H9 (cell line): Measurements from ENCODE around the gene CAPSL. TPM values are rescaled to one million over a fixed set of nuclear protein-coding genes. Genes with fewer than 3 reads are reported as not detected.

Source experiments
- DNase-seq: peaks from one replicate; pipeline ENCODE4 v3.0.0-alpha.2; 2017
- H2AFZ ChIP-seq: one replicate; pipeline ENCODE4 v1.6.1; 2013; ENCODE audit warnings: mild to moderate bottlenecking, low read length, control low read depth, moderate library complexity
- H2AK5ac ChIP-seq: 2 replicates; pipeline ENCODE4 v1.6.1; 2013; ENCODE audit warnings: low read length, control low read depth, mixed read lengths; ENCODE audit not compliant: insufficient read length
- H2BK120ac ChIP-seq: one replicate; pipeline ENCODE4 v1.6.1; 2013; ENCODE audit warnings: low read depth, mild to moderate bottlenecking, low read length, control low read depth, inconsistent platforms; ENCODE audit not compliant: poor library complexity, severe bottlenecking
- H2BK12ac ChIP-seq: 2 replicates; pipeline ENCODE4 v1.6.1; 2013; ENCODE audit warnings: low read length, control low read depth, mixed read lengths, low read depth; ENCODE audit not compliant: insufficient read length
- H2BK15ac ChIP-seq: 2 replicates; pipeline ENCODE4 v1.6.1; 2013; ENCODE audit warnings: low read depth, low read length, control low read depth
- H2BK20ac ChIP-seq: one replicate; pipeline ENCODE4 v1.6.1; 2013; ENCODE audit warnings: low read depth, mild to moderate bottlenecking, low read length, control low read depth, inconsistent platforms; ENCODE audit not compliant: poor library complexity, severe bottlenecking
- H2BK5ac ChIP-seq: 2 replicates; pipeline ENCODE4 v1.6.1; 2013; ENCODE audit warnings: low read length, control low read depth, mixed read lengths; ENCODE audit not compliant: insufficient read length
- H3K14ac ChIP-seq: 2 replicates; pipeline ENCODE4 v1.6.1; 2013; ENCODE audit warnings: low read length, control low read depth; ENCODE audit not compliant: insufficient read depth
- H3K18ac ChIP-seq: 2 replicates; pipeline ENCODE4 v1.6.1; 2013; ENCODE audit warnings: low read depth, mild to moderate bottlenecking, mixed read lengths, low read length, control low read depth; ENCODE audit not compliant: insufficient read length
- H3K23ac ChIP-seq: 2 replicates; pipeline ENCODE4 v1.6.1; 2013; ENCODE audit warnings: low read length, control low read depth, mixed read lengths, low read depth; ENCODE audit not compliant: insufficient read length
- H3K23me2 ChIP-seq: 2 replicates; pipeline ENCODE4 v1.6.1; 2013; ENCODE audit warnings: low read depth, mild to moderate bottlenecking, mixed read lengths, low read length, control low read depth; ENCODE audit not compliant: insufficient read length, poor library complexity, severe bottlenecking
- H3K27ac ChIP-seq: 2 replicates; pipeline ENCODE4 v1.5.1; 2013; ENCODE audit warnings: low read length, control low read depth, mixed read lengths, low read depth; ENCODE audit not compliant: insufficient read length
- H3K27me3 ChIP-seq: 2 replicates; pipeline ENCODE4 v1.6.1; 2013; ENCODE audit warnings: low read length, control low read depth, inconsistent platforms; ENCODE audit not compliant: insufficient read depth
- H3K4ac ChIP-seq: 2 replicates; pipeline ENCODE4 v1.6.1; 2013; ENCODE audit warnings: low read depth, mild to moderate bottlenecking, control low read depth, inconsistent platforms, low read length, moderate library complexity
- H3K4me1 ChIP-seq: 2 replicates; pipeline ENCODE4 v1.6.1; 2013; ENCODE audit warnings: low read length, control low read depth, inconsistent platforms; ENCODE audit not compliant: insufficient read depth
- H3K4me2 ChIP-seq: 2 replicates; pipeline ENCODE4 v1.6.1; 2013; ENCODE audit warnings: low read length, control low read depth, mixed read lengths; ENCODE audit not compliant: insufficient read length, insufficient read depth
- H3K56ac ChIP-seq: 2 replicates; pipeline ENCODE4 v1.6.1; 2013; ENCODE audit warnings: low read depth, mild to moderate bottlenecking, mixed read lengths, low read length, control low read depth; ENCODE audit not compliant: insufficient read length
- H3K79me1 ChIP-seq: 2 replicates; pipeline ENCODE4 v1.6.1; 2013; ENCODE audit warnings: low read depth, mild to moderate bottlenecking, moderate library complexity, low read length, control low read depth, inconsistent platforms; ENCODE audit not compliant: insufficient read depth, poor library complexity, severe bottlenecking
- H3K79me2 ChIP-seq: 2 replicates; pipeline ENCODE4 v1.6.1; 2013; ENCODE audit warnings: low read length, control low read depth, inconsistent platforms; ENCODE audit not compliant: insufficient read depth
- H3K9ac ChIP-seq: 2 replicates; pipeline ENCODE4 v1.6.1; 2013; ENCODE audit warnings: low read length, control low read depth, mixed read lengths; ENCODE audit not compliant: insufficient read length; ENCODE audit errors: extremely low read depth
- H3K9me3 ChIP-seq: one replicate; pipeline ENCODE4 v1.6.1; 2013; ENCODE audit warnings: low read depth, low read length, inconsistent platforms; ENCODE audit not compliant: control insufficient read depth
- H3T11ph ChIP-seq: one replicate; pipeline ENCODE4 v1.6.1; 2013; ENCODE audit warnings: mild to moderate bottlenecking, low read length, control low read depth, inconsistent platforms
- H4K20me1 ChIP-seq: one replicate; pipeline ENCODE4 v1.6.1; 2013; ENCODE audit not compliant: control insufficient read depth, insufficient read length, insufficient read depth
- H4K5ac ChIP-seq: 2 replicates; pipeline ENCODE4 v1.6.1; 2013; ENCODE audit warnings: low read depth, mild to moderate bottlenecking, mixed read lengths, low read length, control low read depth; ENCODE audit not compliant: insufficient read length
- H4K8ac ChIP-seq: replicated peaks from 2 replicates; pipeline ENCODE4 v1.6.1; 2013; ENCODE audit warnings: low read length, control low read depth, mixed read lengths, low read depth; ENCODE audit not compliant: insufficient read length
- H4K91ac ChIP-seq: 2 replicates; pipeline ENCODE4 v1.6.1; 2013; ENCODE audit warnings: low read depth, mild to moderate bottlenecking, moderate library complexity, mixed read lengths, low read length, control low read depth; ENCODE audit not compliant: insufficient read length
- H3K27ac Mint-ChIP-seq, 3 experiments: 2 replicates in 2 of 3; 3 replicates in 1 of 3; pipeline ENCODE4 v1.8.0; 2020 to 2021; ENCODE audit warnings: mixed read lengths in 3 of 3, mild to moderate bottlenecking in 1 of 3, moderate library complexity in 1 of 3
- H3K27me3 Mint-ChIP-seq: 2 replicates; pipeline ENCODE4 v1.8.0; 2021; ENCODE audit warnings: low read depth, mild to moderate bottlenecking, moderate library complexity, mixed read lengths
- H3K36me3 Mint-ChIP-seq, 3 experiments: 2 replicates in 2 of 3; 3 replicates in 1 of 3; pipeline ENCODE4 v1.8.0; 2020 to 2021; ENCODE audit warnings: low read depth in 3 of 3, mixed read lengths in 3 of 3; ENCODE audit not compliant: insufficient read depth in 1 of 3
- H3K4me1 Mint-ChIP-seq, 2 experiments: 2 replicates each; pipeline ENCODE4 v1.8.0; 2020; ENCODE audit warnings: mixed read lengths in 2 of 2
- H3K4me3 Mint-ChIP-seq, 2 experiments: 2 replicates in 1 of 2; 3 replicates in 1 of 2; pipeline ENCODE4 v1.8.0; 2020 to 2021; ENCODE audit warnings: mild to moderate bottlenecking in 2 of 2, mixed read lengths in 2 of 2, moderate library complexity in 1 of 2
- H3K9me3 Mint-ChIP-seq, 2 experiments: 2 replicates in 1 of 2; 3 replicates in 1 of 2; pipeline ENCODE4 v1.8.0; 2020; ENCODE audit warnings: mild to moderate bottlenecking in 2 of 2, mixed read lengths in 2 of 2, moderate library complexity in 1 of 2
- CTCF ChIP-seq: fragments of 200-600 bp; sonication (generic); conservative IDR thresholded peaks from 3 replicates; pipeline ENCODE4 v1.8.0; 2021; ENCODE audit warnings: antibody characterized with exemption, mild to moderate bottlenecking
- WGBS: extraction: QIAGEN DNeasy Blood & Tissue Kit; methylation state at CpG from one replicate; pipeline ENCODE4 v1.1.7; 2013; ENCODE audit warnings: missing lambda C conversion rate, low lambda C conversion rate, mixed read lengths; ENCODE audit not compliant: insufficient read length; ENCODE audit errors: extremely low coverage; 5-methylcytosine and 5-hydroxymethylcytosine counted together
- total RNA-seq: library from RNA; stranded (reverse); gene quantifications from 2 replicates; pipeline ENCODE4 v1.2.1, GENCODE V29; 2021

The CAPSL gene
- total RNA-seq, 1 experiment from 2014 or later: not detected

GRCh38 chr5:35908228-35908627 lies 30.2 kb downstream of the CAPSL start:
- Histone ChIP-seq H3K4me1 (no peaks in the 10 kb centered on the region), H3K18ac (no peak overlapping the region), H4K20me1 (no peaks in the 10 kb centered on the region), H2BK5ac (no peak overlapping the region), H3K9ac (no peak overlapping the region), H3K79me2 (no peaks in the 10 kb centered on the region), H3K23ac (no peak overlapping the region), H4K5ac (no peak overlapping the region), H3K4me2 (no peak overlapping the region), H2AFZ (no peak overlapping the region), H2BK15ac (no peak overlapping the region), H2BK12ac (no peak overlapping the region), H2BK20ac (no peak overlapping the region), H3K27me3 (no peaks in the 10 kb centered on the region), H3K4ac (no peak overlapping the region), H2AK5ac (no peak overlapping the region), H3K56ac (no peak overlapping the region), H3K79me1 (no peaks in the 10 kb centered on the region), H3K27ac (no peak overlapping the region), H3T11ph (no peak overlapping the region), H3K23me2 (no peaks in the 10 kb centered on the region), H4K8ac (no peak overlapping the region), H2BK120ac (no peak overlapping the region), H3K14ac (no peak overlapping the region), H3K9me3 (no peaks in the 10 kb centered on the region), H4K91ac (no peak overlapping the region)
- no peak for DNase-seq
- no CpG with 5 or more reads among the region's 1 CpG for WGBS
- H3K27ac Mint-ChIP-seq: no peak overlapping the region
- H3K4me1 Mint-ChIP-seq: peaks cover 3 to 8% of the 10 kb centered on the region in 2 experiments; a peak in 3 of 4 replicates
- TF ChIP-seq CTCF: no peak
- peaks cover 38 to 39% of the 10 kb centered on the region in 2 experiments for H3K9me3 Mint-ChIP-seq
- no peak overlapping the region for H3K4me3 Mint-ChIP-seq
- peaks cover 4 to 23% (median 17%) of the 10 kb centered on the region in 3 experiments; a peak in 6 of 7 replicates for H3K36me3 Mint-ChIP-seq
- H3K27me3 Mint-ChIP-seq: peaks cover 5% of the 10 kb centered on the region
